HG03521 (cell line): ENCODE data around the gene DBP.
A peak's percentile ranks its signal among the peaks of the same experiment; 100 is the strongest.
"Not testable (repeated sequence)": the region's sequence is repeated elsewhere in the genome, so short reads cannot be mapped to it uniquely, and the experiment has no call there.

ENCODE experiments used
- ATAC-seq: cut with Tn5 transposase; IDR thresholded peaks from one replicate; pipeline ENCODE4 v1.9.1; 2021; ENCODE audit warnings: mild to moderate bottlenecking, moderate library complexity; ENCODE audit not compliant: unreplicated experiment

Gene DBP

GRCh38 chr19:48668332-48668731 lies 31.2 kb upstream of the DBP start:
- ATAC-seq, result no peak

GRCh38 chr19:48665786-48666185 lies 28.6 kb upstream of the DBP start:
- ATAC-seq, result no peak

DNA sequence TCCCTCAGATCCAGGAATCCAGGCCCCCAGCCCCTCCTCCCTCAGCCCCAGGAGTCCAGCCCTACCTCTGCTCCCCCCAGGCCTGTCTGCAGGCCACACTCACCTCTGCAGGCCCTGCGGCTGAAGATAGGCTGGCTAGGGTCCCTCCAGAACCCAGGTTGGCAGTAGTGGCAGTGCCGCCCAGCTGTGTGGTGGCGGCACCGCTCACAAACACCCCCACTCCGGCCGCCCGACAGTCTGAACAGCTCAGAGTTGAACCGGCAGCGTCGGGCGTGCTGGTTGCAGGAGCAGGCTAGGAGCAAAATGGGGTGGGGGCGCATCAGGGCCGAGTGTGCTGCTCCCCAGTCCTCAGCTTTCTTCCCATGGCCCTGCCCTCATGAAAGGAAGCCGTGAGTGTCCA lies 27.3 kb upstream of the DBP start:
- ATAC-seq, result no peak

- no peak for ATAC-seq
Observed at GRCh38 chr19:48663667-48664066, 26.5 kb upstream of the DBP start.

- ATAC-seq, result no peak
Observed at GRCh38 chr19:48661711-48662090, 24.5 kb upstream of the DBP start.

DNA sequence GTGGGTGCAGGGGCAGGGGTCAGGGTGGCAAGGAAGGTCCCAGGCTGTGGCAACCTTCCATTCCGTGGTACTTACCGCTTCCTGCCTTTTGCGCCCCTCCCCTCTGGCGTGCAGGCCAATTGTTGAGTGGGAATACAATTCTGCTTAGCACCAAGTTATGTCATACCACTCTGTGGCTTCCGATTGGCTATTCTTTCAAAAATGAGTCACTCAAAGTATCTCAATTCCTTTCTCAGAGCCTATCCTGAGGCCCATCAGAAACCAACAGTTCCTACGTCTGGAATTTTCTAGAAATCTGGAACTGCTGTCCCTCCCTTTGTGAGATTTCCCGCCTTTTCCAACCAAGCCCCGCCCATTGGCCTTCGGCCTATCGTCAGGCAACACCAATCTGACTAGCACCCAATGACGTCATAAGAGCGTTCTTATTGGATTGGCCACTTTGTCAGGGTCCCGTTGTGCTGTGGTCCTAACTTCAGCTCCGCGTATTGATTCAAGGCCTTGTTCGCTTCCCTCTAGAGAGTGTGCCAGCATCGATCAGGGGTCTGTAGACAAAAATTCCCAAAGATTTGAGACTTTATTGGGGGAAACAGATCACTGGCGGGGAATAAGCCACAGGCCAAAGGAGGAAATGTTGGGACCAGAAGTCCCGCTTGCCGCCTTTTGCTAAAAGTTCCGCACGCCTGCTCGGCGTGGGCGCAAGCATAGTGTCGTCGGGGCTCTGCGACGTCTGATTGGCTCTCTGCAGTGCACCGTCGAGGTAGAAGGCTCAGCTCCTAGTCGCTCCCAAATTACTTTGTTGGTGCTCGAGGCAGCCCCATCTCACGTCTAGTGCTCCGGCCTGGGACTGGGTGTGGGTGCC lies 23.9 kb upstream of the DBP start:
- ATAC-seq, result peak; percentile 71

- no peak for ATAC-seq
Observed at GRCh38 chr19:48659768-48660167, 22.6 kb upstream of the DBP start.

DNA sequence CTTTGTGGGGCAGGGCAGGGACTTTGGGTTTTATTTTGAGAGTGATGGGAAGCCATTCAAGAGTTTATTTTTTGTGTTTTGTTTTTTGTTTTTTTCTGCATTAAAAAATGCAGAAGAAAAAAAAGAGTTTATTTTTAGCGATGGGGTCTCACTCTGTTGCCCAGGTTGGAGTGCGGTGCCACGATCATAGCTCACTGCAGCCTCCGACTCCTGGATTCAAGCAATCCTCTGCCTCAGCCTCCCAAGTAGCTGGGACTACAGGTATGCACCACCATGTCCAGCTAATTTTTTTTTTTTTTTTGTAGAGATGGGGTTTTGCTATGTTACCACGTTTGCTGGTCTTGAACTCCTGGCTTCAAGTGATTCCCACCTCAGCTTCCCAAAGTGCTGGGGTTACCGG lies 21.3 kb upstream of the DBP start:
- ATAC-seq, result no peak

GRCh38 chr19:48657828-48658227 lies 20.6 kb upstream of the DBP start:
- not testable (repeated sequence) for ATAC-seq

DNA sequence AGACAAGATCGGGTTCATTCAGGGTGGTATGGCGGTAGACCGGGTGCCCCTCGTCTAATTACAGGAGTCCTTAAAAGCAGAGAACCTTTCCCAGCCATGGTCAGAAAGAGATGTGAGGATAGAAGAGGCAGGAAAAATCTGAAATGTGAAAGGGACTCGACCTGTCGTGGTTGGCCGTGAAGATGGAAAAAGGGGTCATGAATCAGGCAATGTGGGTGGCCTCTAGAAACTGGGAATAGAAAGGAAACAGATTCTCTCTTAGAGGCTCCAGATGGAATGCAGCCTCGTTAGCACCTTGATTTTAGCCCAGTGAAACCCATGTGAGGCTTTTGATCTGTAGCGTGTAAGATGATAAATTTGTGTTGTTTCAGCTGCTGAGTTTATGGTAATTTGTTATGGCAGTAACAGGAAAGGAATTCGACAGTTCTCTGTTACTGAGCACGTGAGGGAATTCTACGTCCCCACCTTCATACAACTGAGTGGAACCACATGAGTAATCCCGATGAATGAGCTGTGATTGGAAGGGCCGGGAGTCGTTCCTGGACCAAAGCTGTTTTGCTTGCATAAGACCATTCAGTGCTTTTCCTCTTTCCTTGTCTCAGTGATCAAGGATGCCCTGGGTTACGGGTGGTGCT lies 19.8 kb upstream of the DBP start:
- ATAC-seq, result no peak

GRCh38 chr19:48654299-48655059 lies 17.3 kb upstream of the DBP start:
- no peak for ATAC-seq

GRCh38 chr19:48651683-48652048 lies 14.5 kb upstream of the DBP start:
- no peak for ATAC-seq

GRCh38 chr19:48650974-48651682 lies 13.9 kb upstream of the DBP start:
- no peak for ATAC-seq

GRCh38 chr19:48648134-48648533 lies 11.0 kb upstream of the DBP start:
- ATAC-seq, result no peak

DNA sequence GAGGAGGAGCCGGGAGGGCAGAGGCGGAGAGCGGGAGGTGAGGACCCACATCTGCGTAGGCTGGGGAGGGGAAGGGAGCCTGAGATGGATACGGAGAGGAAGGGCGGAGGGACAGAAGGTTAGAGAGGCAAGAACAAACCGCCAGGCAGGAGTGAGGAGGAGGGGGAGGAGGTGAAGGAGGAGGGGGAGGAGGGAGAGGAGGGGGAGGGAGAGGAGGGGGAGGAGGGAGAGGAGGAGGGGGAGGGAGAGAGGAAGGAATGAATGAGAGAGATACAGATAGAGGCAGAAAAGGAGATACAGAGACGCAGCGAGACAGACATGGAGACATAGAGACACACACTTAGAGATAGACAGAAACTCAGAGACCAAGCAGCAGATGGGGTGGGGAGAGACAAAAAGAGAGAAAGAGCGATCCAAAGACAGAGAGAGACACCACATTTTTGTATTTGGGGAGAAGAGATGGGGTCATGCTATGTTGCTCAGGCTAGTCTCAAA lies 9.6 kb upstream of the DBP start:
- ATAC-seq, result no peak

DNA sequence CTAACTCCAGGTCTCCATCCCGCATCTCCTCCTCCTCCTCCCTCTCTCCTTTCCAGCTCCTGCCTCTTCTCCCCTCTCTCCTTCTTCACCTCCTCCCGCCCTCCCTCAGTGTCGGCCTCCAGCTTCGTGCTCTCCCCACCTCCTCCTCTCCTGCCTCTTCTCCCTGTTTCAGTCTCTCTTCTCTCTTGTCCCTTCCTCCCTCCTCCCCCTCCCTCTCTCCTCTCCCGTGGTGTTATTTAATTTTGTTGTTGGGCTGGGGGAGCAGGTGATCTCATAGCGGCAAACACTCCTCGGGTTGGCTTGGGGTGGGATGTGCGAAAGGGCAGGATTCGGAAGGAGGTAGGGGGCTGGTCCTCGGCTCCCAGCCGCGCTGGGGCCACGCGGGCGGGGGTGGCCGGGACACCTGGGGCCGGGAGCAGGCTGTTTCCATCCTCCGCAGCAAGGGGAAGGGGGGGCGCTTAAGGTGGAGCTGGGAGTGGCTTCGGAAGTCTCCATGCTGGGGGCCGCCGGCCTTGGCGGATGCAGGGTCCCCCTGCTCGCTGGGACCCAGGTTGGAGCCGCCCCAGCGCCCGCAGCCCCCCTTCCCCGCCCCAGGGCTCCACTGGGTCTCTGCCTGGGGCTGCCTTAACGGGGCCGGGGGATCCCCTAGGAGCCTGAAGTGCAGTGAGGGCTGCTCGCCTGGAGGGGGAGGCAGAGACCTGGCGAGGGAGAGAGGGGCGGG lies 9.0 kb upstream of the DBP start, which contains the start of gene CA11:
TSS of gene CA11 (minus strand) at position 187 of the 721 bp plus-strand sequence. CDS start 555 bp downstream, outside the sequence.
- peak; percentile 73 for ATAC-seq

- ATAC-seq, result no peak
Observed at GRCh38 chr19:48645620-48646000, 8.4 kb upstream of the DBP start.

DNA sequence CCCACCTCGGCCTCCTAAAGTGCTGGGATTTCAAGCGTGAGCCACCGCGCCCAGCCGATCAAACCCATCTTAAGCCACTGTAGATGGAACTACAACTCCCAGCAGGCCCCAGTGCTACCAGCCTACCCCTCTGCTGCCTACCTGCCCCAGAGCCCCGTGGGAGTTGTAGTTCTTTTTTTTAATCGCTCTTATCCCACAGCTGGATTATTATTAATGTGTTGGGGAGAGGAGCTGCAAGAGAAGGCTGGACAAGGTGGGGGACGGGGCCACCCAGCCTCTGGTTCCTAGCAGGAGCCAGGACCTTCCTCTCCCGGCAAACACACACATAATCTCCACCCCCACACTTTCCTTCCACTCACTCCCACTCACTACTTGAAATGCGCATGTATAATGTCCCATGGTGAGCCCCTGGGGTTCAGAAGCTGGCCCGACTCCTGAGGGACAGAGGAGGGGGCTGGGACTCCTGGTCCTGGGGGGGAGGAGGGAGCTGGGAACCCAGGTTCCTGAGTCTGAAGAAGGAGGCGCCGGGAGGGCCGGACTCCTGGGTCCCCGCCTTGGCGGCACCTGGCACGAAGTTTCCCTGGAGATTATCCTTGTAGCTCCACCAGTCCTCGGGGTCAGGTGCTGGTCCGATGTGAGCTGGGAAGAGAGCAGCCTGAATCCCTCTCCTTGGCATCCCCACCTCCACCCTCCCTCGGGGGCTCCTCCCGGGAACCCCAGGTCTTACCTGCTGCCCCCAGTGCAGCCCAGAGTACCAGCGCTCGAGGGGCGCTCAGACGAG lies 7.8 kb upstream of the DBP start:
- no peak for ATAC-seq

GRCh38 chr19:48644355-48644754 lies 7.2 kb upstream of the DBP start:
- ATAC-seq, result no peak

DNA sequence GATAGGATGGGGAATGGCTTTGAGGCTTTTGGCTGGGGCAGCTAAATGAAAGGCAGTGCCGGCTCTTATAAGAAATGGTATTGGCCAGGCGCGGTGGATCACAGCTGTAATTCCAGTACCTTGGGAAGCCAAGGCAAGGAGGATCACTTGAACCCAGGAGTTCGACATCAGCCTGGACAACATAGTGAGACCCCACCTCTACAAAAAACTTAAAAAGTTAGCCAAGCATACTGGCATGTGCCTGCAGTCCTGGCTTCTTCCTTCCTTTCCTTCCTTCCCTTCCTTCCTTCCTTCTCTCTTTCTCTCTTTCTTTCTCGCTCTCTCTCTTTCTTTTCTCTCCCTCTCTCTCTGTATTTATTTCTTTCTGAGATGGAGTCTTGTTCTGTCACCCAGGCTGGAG lies 5.7 kb upstream of the DBP start:
- ATAC-seq, result no peak
